Brain microvascular endothelial cell (primary cell): ENCODE measurements around the gene USP30.
"Not testable (repeated sequence)": the region's sequence is repeated elsewhere in the genome, so short reads cannot be mapped to it uniquely, and the experiment has no call there.

Source experiments
- DNase-seq: peaks from one replicate; pipeline ENCODE4 v3.0.0-alpha.2; 2020
- H3K27ac ChIP-seq: fragments of 250-450 bp; sonication (Bioruptor Pico); 2 replicates; pipeline ENCODE4 v1.5.1; 2020; ENCODE audit warnings: mild to moderate bottlenecking, moderate library complexity
- H3K27me3 ChIP-seq: fragments of 250-450 bp; sonication (Bioruptor Pico); replicated peaks from 2 replicates; pipeline ENCODE4 v1.5.1; 2020; ENCODE audit warnings: mild to moderate bottlenecking
- H3K36me3 ChIP-seq: fragments of 250-450 bp; sonication (Bioruptor Pico); replicated peaks from 2 replicates; pipeline ENCODE4 v1.5.1; 2020; ENCODE audit warnings: mild to moderate bottlenecking
- H3K4me3 ChIP-seq: 2 replicates; pipeline ENCODE4 v1.5.1; 2011; ENCODE audit warnings: low read depth, mild to moderate bottlenecking, control low read depth, low read length, moderate library complexity
- in situ Hi-C: cut with HindIII; loops from 2 replicates; pipeline ENCODE4 v1.10.0; 2017; ENCODE audit warnings: low sequenced_read_pairs, low pct_ligation_motif_present
- TF ChIP-seq, protein P1 (sequence below): IDR thresholded peaks from 2 replicates; pipeline ENCODE4 v1.5.1; 2011; ENCODE audit warnings: low read depth, mild to moderate bottlenecking, moderate library complexity, low read length, control low read depth, inconsistent platforms; ENCODE audit errors: missing control alignments

Gene USP30

DNA sequence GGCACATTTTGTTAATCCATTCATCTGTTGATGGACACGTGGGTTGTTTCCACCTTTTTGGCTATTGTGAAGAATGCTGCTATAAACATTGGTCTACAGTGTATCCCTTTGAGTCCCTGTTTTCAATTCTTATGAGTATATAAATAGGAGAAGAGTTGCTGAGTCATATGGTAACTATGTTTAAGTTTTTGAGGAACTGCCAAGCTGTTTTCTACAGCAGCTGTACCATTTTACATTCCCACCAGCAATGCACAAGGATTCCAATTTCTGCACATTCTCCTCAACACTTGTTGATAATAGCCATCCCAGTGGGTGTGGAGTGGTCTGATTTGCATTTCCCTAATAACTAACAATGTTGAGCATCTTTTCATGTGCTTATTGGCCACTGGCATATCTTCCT lies 24.6 kb upstream of the USP30 start:
- H3K4me3 ChIP-seq, result no peak overlapping the region
- DNase-seq, result peak; percentile 24
- in situ Hi-C loops, result no loop called here

DNA sequence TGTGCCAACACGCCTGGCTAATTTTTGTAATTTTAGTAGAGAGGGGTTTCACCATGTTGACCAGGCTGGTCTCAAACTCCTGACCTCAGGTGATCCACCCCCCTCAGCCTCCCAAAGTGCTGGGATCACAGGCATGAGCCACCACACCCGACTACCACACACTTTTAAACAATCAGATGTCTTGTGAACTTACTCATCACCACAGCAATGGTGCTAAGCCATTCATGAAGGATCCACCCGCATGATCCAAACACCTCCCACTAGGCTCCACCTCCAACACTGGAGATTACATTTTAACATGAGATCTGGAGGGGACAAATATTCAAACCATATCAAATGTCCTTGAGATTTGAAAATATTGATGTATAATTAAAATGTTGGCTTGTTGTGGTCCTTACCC lies 23.8 kb upstream of the USP30 start:
- H3K27ac ChIP-seq, H3K36me3 ChIP-seq, H3K27me3 ChIP-seq, H3K4me3 ChIP-seq, in situ Hi-C loops: not testable (repeated sequence)
- DNase-seq, result peak; percentile 16

More for the DNA sequence above, 24.6 kb upstream of the USP30 start:
- no peak overlapping the region for H3K27ac ChIP-seq
- no peaks in the 10 kb centered on the region for H3K36me3 ChIP-seq
- H3K27me3 ChIP-seq, result no peaks in the 10 kb centered on the region
- TF ChIP-seq, protein P1, sequence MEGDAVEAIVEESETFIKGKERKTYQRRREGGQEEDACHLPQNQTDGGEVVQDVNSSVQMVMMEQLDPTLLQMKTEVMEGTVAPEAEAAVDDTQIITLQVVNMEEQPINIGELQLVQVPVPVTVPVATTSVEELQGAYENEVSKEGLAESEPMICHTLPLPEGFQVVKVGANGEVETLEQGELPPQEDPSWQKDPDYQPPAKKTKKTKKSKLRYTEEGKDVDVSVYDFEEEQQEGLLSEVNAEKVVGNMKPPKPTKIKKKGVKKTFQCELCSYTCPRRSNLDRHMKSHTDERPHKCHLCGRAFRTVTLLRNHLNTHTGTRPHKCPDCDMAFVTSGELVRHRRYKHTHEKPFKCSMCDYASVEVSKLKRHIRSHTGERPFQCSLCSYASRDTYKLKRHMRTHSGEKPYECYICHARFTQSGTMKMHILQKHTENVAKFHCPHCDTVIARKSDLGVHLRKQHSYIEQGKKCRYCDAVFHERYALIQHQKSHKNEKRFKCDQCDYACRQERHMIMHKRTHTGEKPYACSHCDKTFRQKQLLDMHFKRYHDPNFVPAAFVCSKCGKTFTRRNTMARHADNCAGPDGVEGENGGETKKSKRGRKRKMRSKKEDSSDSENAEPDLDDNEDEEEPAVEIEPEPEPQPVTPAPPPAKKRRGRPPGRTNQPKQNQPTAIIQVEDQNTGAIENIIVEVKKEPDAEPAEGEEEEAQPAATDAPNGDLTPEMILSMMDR, result no peak

DNA sequence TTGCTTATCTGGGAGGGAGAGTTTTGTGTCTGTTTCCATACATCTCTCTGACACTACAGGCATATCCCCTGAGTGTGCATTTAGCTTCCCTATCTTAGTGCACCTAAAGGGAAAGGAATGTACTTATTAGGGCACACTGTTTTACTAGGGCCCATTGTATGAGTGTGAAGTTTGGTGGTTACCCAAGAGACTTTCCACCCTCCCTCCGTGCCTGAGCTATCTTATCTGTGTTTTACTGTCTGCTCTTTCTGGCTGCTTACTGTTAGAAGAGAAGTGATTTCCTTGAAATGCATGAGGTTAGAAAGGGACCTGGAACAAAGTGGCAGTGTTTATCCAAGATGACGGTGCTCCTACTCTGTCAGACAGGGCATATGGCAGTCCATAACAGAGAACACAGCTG lies 23.0 kb upstream of the USP30 start:
- no peaks in the 10 kb centered on the region for H3K27me3 ChIP-seq
- H3K4me3 ChIP-seq, result no peak overlapping the region
- no peaks in the 10 kb centered on the region for H3K36me3 ChIP-seq
- DNase-seq, result peak; percentile 18
- in situ Hi-C loops, result no loop called here
- no peak overlapping the region for H3K27ac ChIP-seq
- TF ChIP-seq, protein P1, result no peak

DNA sequence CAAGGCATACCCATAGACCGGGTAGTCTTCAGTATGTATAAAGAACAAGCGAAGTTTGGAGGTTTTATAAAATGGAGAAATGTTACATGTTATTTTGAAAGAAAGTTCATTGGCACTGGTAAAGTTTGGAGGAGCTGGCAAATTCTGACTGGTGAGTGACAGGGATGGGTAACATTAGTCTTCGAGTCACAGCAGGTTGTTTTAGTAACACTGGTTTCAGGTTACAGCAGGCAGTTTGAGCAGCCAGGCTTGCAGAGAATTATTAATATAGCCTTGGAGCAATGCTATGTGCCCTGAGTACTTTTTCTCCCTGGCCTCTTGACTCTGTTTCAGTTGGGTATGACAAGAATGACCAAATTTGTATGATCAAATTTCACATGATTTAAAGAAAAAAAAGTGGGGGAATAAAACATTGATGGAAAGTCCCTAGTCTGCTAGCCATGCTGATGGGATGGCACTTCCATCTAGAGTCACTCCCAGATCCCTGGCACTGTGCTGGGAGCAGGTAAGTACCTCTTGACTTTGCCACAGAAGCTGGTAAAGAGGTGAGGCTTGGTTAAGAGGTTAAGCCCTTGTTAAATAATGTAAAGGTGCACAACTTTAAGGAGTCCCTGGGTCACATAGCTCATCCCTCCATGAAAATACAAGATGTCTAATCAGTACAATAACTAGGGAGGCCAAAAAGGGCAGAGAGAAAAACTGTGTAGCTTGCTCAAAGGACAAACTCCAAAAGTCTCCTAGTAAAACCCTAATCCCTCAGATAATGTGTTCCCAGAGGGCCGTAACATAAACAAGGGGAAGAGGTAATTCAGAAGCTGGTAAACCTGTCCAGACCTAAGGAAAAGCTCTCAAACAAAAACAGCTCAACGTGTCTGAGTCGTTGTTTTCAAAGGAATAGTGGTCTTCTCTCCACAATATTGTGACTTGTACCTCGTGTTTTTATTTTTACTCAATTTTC lies 18.9 kb upstream of the USP30 start:
- TF ChIP-seq, protein P1, result no peak
- Histone ChIP-seq H3K27me3 (no peaks in the 10 kb centered on the region), H3K36me3 (no peaks in the 10 kb centered on the region), H3K27ac (no peak overlapping the region), H3K4me3 (no peak overlapping the region)
- DNase-seq, result no peak
- in situ Hi-C loops, result no loop called here

DNA sequence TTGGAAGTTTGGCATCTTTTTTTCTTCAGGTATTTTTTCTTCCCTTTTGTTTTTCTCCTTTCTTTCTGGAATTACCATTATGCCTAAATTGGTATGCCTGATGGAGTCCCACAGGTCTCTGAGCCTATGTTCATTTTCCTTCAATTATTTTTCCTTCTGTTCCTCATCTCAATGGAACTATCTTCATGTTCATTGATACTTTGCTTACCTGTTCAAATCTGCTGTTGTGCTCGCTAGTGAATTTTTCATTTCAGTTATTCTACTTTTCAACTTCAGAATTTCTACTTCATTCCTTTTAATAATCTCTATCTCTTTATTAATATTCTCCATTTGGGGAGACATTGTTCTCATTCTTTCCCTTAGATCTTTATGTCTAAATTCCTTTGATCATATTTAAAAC lies 15.4 kb upstream of the USP30 start:
- no peak for DNase-seq
- H3K27ac ChIP-seq, result no peak overlapping the region
- in situ Hi-C loops, result no loop called here
- no peaks in the 10 kb centered on the region for H3K27me3 ChIP-seq
- no peak overlapping the region for H3K4me3 ChIP-seq
- H3K36me3 ChIP-seq, result no peaks in the 10 kb centered on the region
- TF ChIP-seq, protein P1, result no peak

DNA sequence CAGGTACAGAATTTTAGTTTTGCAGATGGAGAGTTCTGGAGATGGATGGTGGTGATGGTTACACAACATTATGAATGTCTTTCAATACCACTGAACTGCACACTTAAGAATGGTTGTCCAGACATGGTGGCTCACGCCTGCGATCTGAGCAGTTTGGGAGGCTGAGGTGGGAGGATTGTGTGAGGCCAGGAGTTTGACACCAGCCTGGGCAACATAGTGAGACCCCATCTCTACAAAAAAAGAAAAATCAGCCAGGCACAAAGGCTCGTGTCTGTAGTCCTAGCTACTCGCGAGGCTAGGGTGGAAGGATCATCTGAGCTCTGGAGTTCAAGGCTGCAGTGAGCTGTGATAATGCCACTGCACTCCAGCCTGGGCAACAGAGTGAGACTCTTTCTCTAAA lies 8.1 kb upstream of the USP30 start:
- no peak for DNase-seq
- H3K4me3 ChIP-seq, result no peak overlapping the region
- in situ Hi-C loops, result no loop called here
- H3K27ac ChIP-seq, result no peak overlapping the region
- no peaks in the 10 kb centered on the region for H3K27me3 ChIP-seq
- TF ChIP-seq, protein P1, result no peak
- H3K36me3 ChIP-seq, result no peaks in the 10 kb centered on the region
